Measurements from ENCODE around the gene PLA2G2F.

The PLA2G2F gene

DNA sequence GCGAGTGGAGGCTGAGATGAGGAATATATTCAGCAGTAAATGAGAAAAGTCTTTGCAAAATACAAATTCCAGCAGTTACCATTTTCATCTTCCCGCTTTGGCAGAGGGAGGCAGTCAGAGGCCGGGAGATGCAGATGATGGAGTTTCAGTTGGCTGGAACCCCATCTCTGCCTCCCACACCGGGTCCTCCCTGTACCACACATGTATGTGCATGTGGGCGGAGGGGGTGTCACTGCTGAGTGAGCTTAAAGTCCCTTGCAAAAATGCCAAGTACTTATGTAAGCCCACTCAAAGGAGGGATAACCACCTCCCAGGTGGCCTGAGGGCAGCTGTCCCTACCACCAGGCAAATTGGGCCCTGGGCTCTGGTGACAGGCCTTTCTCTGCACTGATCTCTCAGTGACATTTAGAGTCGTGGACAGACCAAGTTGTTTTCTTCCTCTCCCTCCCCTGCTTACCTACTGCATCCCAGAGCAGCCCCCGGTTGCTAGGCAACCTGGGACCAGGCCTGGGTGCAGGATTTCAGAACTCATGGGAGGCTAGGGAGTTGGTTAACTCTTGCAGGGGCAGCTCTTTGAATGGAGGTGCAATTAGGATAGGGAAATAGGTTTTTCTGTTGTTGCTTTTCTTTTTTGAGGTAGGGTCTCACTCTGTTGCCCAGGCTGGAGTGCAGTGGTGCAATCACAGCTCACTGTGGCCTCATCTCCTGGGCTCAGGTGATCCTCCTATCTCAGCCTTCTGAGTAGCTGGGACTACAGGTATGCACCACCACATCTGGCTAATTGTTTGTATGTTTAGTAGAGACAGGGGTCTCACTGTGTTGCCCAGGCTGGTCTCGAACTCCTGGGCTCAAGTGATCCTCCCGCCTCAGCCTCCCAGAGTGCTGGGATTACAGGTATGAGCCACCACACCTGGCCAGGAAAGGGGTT, 29.7 kb downstream of the PLA2G2F start:
- TF ChIP-seq, protein P1, sequence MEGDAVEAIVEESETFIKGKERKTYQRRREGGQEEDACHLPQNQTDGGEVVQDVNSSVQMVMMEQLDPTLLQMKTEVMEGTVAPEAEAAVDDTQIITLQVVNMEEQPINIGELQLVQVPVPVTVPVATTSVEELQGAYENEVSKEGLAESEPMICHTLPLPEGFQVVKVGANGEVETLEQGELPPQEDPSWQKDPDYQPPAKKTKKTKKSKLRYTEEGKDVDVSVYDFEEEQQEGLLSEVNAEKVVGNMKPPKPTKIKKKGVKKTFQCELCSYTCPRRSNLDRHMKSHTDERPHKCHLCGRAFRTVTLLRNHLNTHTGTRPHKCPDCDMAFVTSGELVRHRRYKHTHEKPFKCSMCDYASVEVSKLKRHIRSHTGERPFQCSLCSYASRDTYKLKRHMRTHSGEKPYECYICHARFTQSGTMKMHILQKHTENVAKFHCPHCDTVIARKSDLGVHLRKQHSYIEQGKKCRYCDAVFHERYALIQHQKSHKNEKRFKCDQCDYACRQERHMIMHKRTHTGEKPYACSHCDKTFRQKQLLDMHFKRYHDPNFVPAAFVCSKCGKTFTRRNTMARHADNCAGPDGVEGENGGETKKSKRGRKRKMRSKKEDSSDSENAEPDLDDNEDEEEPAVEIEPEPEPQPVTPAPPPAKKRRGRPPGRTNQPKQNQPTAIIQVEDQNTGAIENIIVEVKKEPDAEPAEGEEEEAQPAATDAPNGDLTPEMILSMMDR (IDR thresholded peaks at IDR 0.05), result no peak

DNA sequence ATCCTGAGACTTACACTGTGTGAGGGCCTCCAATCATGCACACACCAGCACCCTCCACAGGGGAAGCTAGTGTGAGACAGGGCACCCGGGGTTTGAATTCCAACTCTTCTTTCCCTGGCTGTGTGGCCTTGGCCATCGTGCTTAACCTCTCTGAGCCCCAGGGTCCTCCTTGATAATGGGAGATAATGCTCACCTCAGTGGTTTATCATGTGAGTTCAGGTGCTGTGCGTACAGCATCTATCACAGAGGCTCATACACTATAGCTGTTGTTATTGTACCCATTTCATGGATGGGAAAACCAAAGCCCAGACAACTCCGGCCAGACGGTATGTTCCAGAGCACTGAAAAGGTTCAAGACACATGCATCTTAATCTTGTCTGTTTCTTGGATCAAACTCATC, 30.8 kb downstream of the PLA2G2F start:
- TF ChIP-seq, protein P1 (IDR thresholded peaks at IDR 0.05), result no peak

DNA sequence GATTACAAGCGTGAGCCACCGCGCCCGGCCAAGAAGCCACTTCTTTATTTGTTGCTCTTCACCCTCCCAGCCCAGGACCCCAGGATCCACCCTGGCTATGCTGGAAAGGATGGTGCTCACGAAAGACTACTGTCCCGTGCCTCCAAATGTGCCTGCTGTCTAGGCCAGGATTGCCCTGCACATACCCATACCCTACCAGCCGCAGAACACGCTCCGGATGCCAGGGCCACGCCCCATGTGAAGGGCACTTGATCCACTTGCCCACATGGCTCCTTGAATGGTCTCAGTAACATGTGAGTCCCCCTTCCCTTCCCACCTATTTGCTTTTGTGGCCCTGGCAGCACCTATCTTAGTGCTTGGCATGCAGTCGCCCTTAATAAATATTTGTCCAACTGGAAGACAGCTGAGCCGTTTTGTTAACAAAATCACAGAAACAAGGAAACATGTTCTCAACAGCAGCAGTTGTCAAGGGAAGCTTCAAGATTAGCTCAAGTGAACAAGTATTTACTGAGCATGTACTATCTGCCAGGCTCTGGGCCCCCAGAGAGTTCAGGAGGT, 33.0 kb downstream of the PLA2G2F start:
- TF ChIP-seq, protein P1 (IDR thresholded peaks at IDR 0.05), result no peak

DNA sequence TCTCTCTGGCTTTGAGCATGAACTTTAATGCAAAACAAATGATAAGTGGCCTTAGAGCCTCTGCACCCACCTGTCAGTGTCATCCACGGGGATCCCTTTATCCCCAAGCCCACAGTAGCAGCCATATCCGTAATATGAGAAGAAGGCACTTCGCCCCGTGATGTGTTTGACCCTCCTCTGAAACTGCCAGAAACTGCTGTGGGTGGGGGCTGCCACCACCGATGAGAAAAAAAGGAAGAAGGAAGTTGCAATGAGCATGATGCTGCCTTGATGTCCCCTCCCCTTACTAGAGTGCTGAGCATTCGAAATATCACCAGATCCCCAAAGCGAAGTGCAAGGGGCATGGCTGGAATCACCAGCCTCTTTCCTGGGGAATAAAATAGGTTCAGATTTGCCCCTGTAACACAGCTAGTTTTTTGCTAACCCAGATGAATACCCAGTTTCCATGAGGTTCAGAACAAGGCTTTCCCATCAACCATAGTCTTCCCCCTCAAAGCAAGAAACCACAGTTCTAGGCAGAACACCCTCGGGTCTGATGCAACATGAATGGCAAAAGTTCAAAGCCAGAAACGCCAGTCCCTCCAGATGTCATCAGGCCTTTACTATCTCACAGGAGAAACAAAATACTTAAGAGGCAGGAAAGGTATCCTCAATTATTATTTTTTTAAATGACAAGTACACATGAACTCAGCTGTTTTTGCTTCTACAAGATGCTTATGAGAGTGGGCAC, 36.0 kb downstream of the PLA2G2F start:
- TF ChIP-seq, protein P1 (IDR thresholded peaks at IDR 0.05), result no peak

DNA sequence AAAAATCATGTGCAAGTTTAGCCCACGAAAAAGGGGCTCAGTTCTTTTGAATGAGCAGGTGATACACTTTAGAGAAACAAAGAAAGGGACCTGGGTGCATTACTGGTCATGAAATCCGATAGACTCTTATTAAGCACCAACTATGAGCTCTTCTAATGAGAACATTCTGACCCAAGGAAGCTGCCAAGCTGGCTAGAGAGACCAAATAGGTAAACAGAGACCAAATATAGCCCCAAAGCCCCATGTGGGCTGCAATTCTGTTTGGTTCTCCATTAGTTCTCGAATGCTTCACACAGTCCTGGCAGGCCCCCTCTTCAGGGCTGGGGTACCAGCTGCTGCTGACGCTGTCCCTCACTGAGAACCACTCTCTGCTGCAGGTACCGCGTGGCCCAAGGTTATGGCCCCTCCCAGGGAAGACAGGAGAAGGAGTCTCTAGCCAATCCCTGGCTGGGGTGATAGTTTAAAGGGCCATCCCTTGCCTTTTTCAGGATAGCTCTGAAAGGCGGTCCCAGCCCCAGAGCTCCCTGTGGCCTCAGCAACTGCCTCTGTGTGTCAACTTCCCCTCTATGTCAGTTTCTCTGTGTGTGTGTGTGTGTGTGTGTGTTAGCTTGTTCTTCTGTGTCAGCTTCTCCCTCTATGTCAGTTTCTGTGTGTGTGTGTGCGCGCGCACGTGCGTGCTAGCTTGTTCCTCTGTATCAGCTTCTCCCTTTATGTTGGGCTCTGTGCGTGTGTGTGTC, 39.7 kb downstream of the PLA2G2F start:
- TF ChIP-seq, protein P1 (IDR thresholded peaks at IDR 0.05), result no peak

DNA sequence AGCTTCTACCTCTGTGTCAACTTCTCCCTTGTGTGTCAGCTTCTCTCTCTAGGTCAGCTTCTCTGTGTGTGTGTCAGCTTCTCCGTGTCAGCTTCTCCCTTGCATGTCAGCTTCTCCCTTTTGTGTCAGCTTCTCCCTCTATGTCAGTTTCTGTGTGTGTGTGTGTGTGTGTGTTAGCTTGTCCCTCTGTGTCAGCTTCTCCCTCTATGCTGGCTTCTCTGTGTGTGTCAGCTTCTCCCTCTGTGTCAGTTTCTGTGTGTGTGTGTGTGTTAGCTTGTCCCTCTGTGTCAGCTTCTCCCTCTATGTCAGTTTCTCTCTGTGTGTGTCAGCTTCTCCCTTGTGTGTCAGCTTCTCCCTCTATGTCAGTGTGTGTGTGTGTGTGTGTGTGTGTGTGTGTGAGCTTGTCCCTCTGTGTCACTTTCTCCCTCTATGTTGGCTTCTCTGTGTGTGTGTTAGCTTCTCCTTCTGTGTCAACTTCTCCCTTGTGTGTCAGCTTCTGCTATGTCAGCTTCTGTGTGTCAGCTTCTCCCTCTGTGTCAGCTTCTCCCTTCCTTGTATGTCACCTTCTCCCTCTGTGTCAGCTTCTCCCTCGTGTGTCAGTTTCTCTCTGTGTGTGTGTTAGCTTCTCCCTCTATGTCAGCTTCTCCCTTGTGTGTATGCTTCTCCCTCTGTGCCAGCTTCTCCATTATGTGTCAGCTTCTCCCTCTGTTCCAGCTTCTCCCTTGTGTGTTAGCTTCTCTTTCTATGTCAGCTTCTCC, 40.4 kb downstream of the PLA2G2F start:
- TF ChIP-seq, protein P1 (IDR thresholded peaks at IDR 0.05), result no peak

Measured in LNCAP (cell line).